Measurements from ENCODE around the gene NARS2. TPM values are rescaled to one million over a fixed set of nuclear protein-coding genes. Genes with fewer than 3 reads are reported as not detected.
"Not testable (repeated sequence)": the region's sequence is repeated elsewhere in the genome, so short reads cannot be mapped to it uniquely, and the experiment has no call there.

Gene NARS2
- polyA plus RNA-seq, 1 experiment: 18.4 TPM

DNA sequence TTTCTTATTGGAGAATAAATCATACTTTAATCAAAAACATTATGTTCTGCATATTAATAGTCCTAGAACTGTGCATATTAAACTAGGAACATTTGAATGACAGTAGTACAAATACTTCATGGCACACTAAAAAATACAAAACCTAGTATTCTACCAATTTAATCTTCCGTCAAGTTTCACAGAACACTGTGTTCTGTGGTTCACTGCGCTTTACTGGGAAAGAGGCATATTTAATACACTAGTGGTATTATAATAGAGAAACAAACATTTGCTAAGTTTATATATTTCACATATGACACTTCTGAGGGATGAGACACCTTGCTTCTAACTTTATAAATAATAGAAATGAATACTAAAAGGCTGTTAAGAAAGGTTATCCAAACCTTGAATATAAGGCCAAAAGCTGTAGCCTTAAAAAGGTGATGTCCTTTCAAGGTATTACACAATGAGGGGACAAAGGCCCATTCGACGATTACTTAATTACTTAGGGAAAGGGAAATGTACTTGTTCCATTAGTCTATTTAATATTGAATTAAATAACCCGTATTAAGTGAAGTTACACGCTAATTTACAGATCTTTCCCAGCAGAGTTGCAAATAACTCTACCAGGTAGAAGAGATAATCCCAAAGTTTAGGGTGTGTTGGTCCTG is 48.0 kb downstream of the NARS2 start:
- Histone ChIP-seq H3K4me3 (ENCODE audit: low read depth, low read length) (no peak overlapping the region), H3K9me3 (ENCODE audit: control insufficient read depth, insufficient read depth, low read length) (no peaks in the 10 kb centered on the region), H3K27ac (ENCODE audit: low read depth, low read length) (no peak overlapping the region), H3K27me3 (ENCODE audit: control insufficient read depth, insufficient read depth, low read length) (no peaks in the 10 kb centered on the region)
- ChIA-PET CTCF (no interaction called here), POLR2A (no interaction called here)
- DNase-seq (ENCODE audit: low read depth, low spot score): no peak
- TF ChIP-seq, protein P1, sequence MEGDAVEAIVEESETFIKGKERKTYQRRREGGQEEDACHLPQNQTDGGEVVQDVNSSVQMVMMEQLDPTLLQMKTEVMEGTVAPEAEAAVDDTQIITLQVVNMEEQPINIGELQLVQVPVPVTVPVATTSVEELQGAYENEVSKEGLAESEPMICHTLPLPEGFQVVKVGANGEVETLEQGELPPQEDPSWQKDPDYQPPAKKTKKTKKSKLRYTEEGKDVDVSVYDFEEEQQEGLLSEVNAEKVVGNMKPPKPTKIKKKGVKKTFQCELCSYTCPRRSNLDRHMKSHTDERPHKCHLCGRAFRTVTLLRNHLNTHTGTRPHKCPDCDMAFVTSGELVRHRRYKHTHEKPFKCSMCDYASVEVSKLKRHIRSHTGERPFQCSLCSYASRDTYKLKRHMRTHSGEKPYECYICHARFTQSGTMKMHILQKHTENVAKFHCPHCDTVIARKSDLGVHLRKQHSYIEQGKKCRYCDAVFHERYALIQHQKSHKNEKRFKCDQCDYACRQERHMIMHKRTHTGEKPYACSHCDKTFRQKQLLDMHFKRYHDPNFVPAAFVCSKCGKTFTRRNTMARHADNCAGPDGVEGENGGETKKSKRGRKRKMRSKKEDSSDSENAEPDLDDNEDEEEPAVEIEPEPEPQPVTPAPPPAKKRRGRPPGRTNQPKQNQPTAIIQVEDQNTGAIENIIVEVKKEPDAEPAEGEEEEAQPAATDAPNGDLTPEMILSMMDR (IDR thresholded peaks at IDR 0.05; ENCODE audit: low read depth, low read length): no peak

- H3K27me3 ChIP-seq (ENCODE audit: control insufficient read depth, insufficient read depth, low read length): no peaks in the 10 kb centered on the region
- no peaks in the 10 kb centered on the region for H3K9me3 ChIP-seq (ENCODE audit: control insufficient read depth, insufficient read depth, low read length)
- CTCF ChIA-PET: no interaction called here
- no peak overlapping the region for H3K27ac ChIP-seq (ENCODE audit: low read depth, low read length)
- POLR2A ChIA-PET: no interaction called here
- TF ChIP-seq, protein P1 (IDR thresholded peaks at IDR 0.05; ENCODE audit: low read depth, low read length): no peak
- no peak overlapping the region for H3K4me3 ChIP-seq (ENCODE audit: low read depth, low read length)
- DNase-seq (ENCODE audit: low read depth, low spot score): no peak
Measured at GRCh38 chr11:78525720-78526119, 48.9 kb downstream of the NARS2 start.

GRCh38 chr11:78520230-78520629 is 54.4 kb downstream of the NARS2 start:
- Histone ChIP-seq H3K9me3 (ENCODE audit: control insufficient read depth, insufficient read depth, low read length) (no peaks in the 10 kb centered on the region), H3K27ac (ENCODE audit: low read depth, low read length) (no peak overlapping the region), H3K4me3 (ENCODE audit: low read depth, low read length) (no peak overlapping the region), H3K27me3 (ENCODE audit: control insufficient read depth, insufficient read depth, low read length) (no peaks in the 10 kb centered on the region)
- ChIA-PET CTCF (interaction anchor here (2.0 kb wide), 1 partner anchor 45 kb away, joined by 8 read pairs; no protein-coding TSS in a partner anchor), POLR2A (no interaction called here)
- DNase-seq (ENCODE audit: low read depth, low spot score): no peak
- TF ChIP-seq, protein P1 (IDR thresholded peaks at IDR 0.05; ENCODE audit: low read depth, low read length): no peak

DNA sequence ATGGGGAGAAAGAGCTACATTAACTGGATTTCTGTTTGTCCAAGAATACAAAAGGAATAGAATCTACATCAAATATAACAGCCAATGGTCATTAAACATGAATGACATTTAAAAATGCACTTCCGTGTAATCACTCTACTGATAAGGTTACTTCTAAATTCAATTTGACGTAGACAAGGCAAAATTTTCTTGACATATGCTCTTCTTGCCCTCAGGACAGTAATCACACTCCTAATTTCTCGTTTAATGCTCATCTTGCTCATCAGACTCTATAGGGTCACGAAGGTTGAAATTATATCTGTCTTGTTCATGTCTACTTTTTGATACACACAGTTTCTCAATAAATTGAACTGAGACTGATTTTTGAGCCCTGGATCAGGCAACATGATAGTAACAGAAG is 58.4 kb downstream of the NARS2 start:
- no peak for DNase-seq (ENCODE audit: low read depth, low spot score)
- TF ChIP-seq, protein P1 (IDR thresholded peaks at IDR 0.05; ENCODE audit: low read depth, low read length): no peak
- ChIA-PET CTCF (interaction anchor here (2.3 kb wide), 1 partner anchor 48 kb away, joined by 7 read pairs; no protein-coding TSS in a partner anchor), POLR2A (no interaction called here)
- H3K27me3 ChIP-seq (ENCODE audit: control insufficient read depth, insufficient read depth, low read length): no peaks in the 10 kb centered on the region
- H3K9me3 ChIP-seq (ENCODE audit: control insufficient read depth, insufficient read depth, low read length): no peaks in the 10 kb centered on the region
- H3K4me3 ChIP-seq (ENCODE audit: low read depth, low read length): no peak overlapping the region
- H3K27ac ChIP-seq (ENCODE audit: low read depth, low read length): no peak overlapping the region

DNA sequence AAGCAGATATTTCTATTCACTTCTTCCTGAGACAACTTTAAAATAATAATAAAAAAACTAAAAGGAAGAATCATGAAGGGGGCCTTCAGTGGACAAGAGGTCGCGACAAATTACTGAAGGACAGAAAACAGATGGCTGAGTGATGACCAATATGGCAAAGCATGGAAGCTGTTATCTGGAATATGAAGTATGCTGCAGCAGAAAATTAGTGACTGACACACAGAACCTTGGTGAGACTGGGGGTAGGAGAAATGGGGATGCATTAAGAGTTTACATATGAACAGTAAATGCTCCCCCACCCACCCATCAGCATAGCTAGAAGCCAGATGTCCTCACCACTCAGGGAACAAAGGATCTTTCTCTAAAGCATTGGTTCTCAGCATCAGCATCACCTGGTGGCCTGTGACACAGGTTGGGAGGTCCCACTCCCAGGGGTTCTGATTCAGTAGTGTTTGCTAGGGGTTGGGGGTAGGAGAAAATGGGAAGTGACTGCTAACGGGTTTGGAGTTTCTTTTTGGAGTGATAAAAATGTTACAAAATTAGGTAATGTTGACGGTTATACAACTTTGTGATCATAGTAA is 59.7 kb downstream of the NARS2 start:
- no peaks in the 10 kb centered on the region for H3K9me3 ChIP-seq (ENCODE audit: control insufficient read depth, insufficient read depth, low read length)
- POLR2A ChIA-PET: no interaction called here
- no peaks in the 10 kb centered on the region for H3K27me3 ChIP-seq (ENCODE audit: control insufficient read depth, insufficient read depth, low read length)
- TF ChIP-seq, protein P1 (IDR thresholded peaks at IDR 0.05; ENCODE audit: low read depth, low read length): no peak
- CTCF ChIA-PET: no interaction called here
- H3K27ac ChIP-seq (ENCODE audit: low read depth, low read length): no peak overlapping the region
- no peak overlapping the region for H3K4me3 ChIP-seq (ENCODE audit: low read depth, low read length)
- no peak for DNase-seq (ENCODE audit: low read depth, low spot score)

DNA sequence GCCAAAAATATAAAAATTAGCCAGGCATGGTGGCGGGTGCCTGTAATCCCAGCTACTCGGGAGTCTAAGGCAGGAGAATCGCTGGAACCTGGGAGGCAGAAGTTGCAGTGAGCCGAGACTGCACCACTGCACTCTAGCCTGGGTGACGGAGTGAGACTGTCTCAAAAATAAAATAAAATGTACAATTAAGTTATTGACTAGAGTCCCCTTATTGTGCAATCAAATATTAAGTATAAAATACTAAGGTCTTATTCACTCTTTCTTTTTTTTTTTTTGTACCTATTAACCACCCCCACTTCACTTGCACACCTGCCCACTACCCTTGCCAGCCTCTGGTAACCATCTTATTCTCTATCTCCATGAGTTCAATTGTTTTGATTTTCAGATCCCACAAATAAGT is 61.6 kb downstream of the NARS2 start:
- CTCF ChIA-PET: not testable (repeated sequence)

More for the DNA sequence above, 61.6 kb downstream of the NARS2 start:
- H3K9me3 ChIP-seq (ENCODE audit: control insufficient read depth, insufficient read depth, low read length); H3K27me3 ChIP-seq (ENCODE audit: control insufficient read depth, insufficient read depth, low read length); H3K4me3 ChIP-seq (ENCODE audit: low read depth, low read length); POLR2A ChIA-PET; DNase-seq (ENCODE audit: low read depth, low spot score); H3K27ac ChIP-seq (ENCODE audit: low read depth, low read length): not testable (repeated sequence)

Data from AG04450 (cell line).